Chondrocyte (in vitro differentiated cells): ENCODE measurements around the gene BMP6. TPM values are rescaled to one million over a fixed set of nuclear protein-coding genes. Genes with fewer than 3 reads are reported as not detected.

Experiments
- DNase-seq: peaks from one replicate; pipeline ENCODE4 v3.0.0; 2021; ENCODE audit warnings: mixed read lengths, low spot score
- H3K27ac Mint-ChIP-seq: one replicate; pipeline ENCODE4 v1.8.0; 2021; ENCODE audit warnings: mild to moderate bottlenecking, moderate library complexity, mixed read lengths; ENCODE audit not compliant: unreplicated experiment
- H3K27me3 Mint-ChIP-seq: 2 replicates; pipeline ENCODE4 v1.8.0; 2021; ENCODE audit warnings: low read depth, mixed read lengths
- H3K36me3 Mint-ChIP-seq: 2 replicates; pipeline ENCODE4 v1.8.0; 2021; ENCODE audit warnings: low read depth, mixed read lengths
- H3K4me1 Mint-ChIP-seq: 2 replicates; pipeline ENCODE4 v1.8.0; 2021; ENCODE audit warnings: low read depth, mild to moderate bottlenecking, mixed read lengths
- H3K4me3 Mint-ChIP-seq: one replicate; pipeline ENCODE4 v1.8.0; 2021; ENCODE audit warnings: mild to moderate bottlenecking, moderate library complexity, mixed read lengths; ENCODE audit not compliant: unreplicated experiment
- H3K9me3 Mint-ChIP-seq: 2 replicates; pipeline ENCODE4 v1.8.0; 2021; ENCODE audit warnings: low read depth, mixed read lengths
- CTCF ChIP-seq: fragments of 200-600 bp; sonication (generic); IDR thresholded peaks from 2 replicates; pipeline ENCODE4 v1.5.0; 2021; ENCODE audit warnings: antibody characterized with exemption, mild to moderate bottlenecking, moderate library complexity
- total RNA-seq: library from RNA; stranded (reverse); gene quantifications from 3 replicates; pipeline ENCODE4 v1.2.1, GENCODE V29; 2021

BMP6 gene
- total RNA-seq, 1 donor from 2014 or later: 0.50 TPM

GRCh38 chr6:7818257-7819214 lies 92.6 kb downstream of the BMP6 start:
- no peak for TF ChIP-seq CTCF
- no peak for DNase-seq
- peaks cover 6% of the 10 kb centered on the region for H3K27me3 Mint-ChIP-seq

GRCh38 chr6:7819431-7820015 lies 93.6 kb downstream of the BMP6 start:
- no peak for TF ChIP-seq CTCF
- Mint-ChIP-seq H3K36me3 (no peaks in the 10 kb centered on the region), H3K27me3 (peaks cover 7% of the 10 kb centered on the region), H3K4me3 (no peak overlapping the region), H3K27ac (no peak overlapping the region), H3K9me3 (no peaks in the 10 kb centered on the region), H3K4me1 (peaks cover 7% of the 10 kb centered on the region)
- no peak for DNase-seq

More at GRCh38 chr6:7818257-7819214, 92.6 kb downstream of the BMP6 start:
- no peak overlapping the region for H3K4me3 Mint-ChIP-seq
- no peaks in the 10 kb centered on the region for H3K9me3 Mint-ChIP-seq
- H3K4me1 Mint-ChIP-seq: peaks cover 7% of the 10 kb centered on the region
- no peaks in the 10 kb centered on the region for H3K36me3 Mint-ChIP-seq
- H3K27ac Mint-ChIP-seq: no peak overlapping the region

- peaks cover 7% of the 10 kb centered on the region for H3K27me3 Mint-ChIP-seq
These were observed 94.5 kb downstream of the BMP6 start for GRCh38 chr6:7820288-7820835.

GRCh38 chr6:7821426-7821825 lies 95.5 kb downstream of the BMP6 start:
- TF ChIP-seq CTCF: no peak

More at GRCh38 chr6:7820288-7820835, 94.5 kb downstream of the BMP6 start:
- Mint-ChIP-seq H3K27ac (no peak overlapping the region), H3K36me3 (no peaks in the 10 kb centered on the region), H3K4me3 (no peak overlapping the region), H3K9me3 (no peaks in the 10 kb centered on the region), H3K4me1 (peaks cover 7% of the 10 kb centered on the region)
- TF ChIP-seq CTCF: no peak
- DNase-seq: no peak

GRCh38 chr6:7823552-7823951 lies 97.7 kb downstream of the BMP6 start:
- Mint-ChIP-seq H3K4me3 (no peak overlapping the region), H3K9me3 (no peaks in the 10 kb centered on the region), H3K36me3 (no peaks in the 10 kb centered on the region), H3K27ac (no peak overlapping the region), H3K27me3 (peaks cover 7% of the 10 kb centered on the region), H3K4me1 (peaks cover 18% of the 10 kb centered on the region)
- DNase-seq: no peak
- TF ChIP-seq CTCF: no peak

More at GRCh38 chr6:7821426-7821825, 95.5 kb downstream of the BMP6 start:
- H3K4me1 Mint-ChIP-seq: peaks cover 7% of the 10 kb centered on the region
- no peaks in the 10 kb centered on the region for H3K9me3 Mint-ChIP-seq
- H3K27me3 Mint-ChIP-seq: peaks cover 7% of the 10 kb centered on the region
- no peak overlapping the region for H3K27ac Mint-ChIP-seq
- no peaks in the 10 kb centered on the region for H3K36me3 Mint-ChIP-seq
- no peak overlapping the region for H3K4me3 Mint-ChIP-seq
- no peak for DNase-seq
